Peyer's patch (tissue), 4 donors: ENCODE results near the gene TDRD9.

Experiments
- CTCF ChIP-seq, 6 experiments: fragments of 450-650 bp in 4 of 6; fragments of 200-600 bp in 2 of 6; sonication (generic) in 1 of 6; IDR thresholded peaks; one replicate each; pipeline ENCODE4 v1.5.1; 2017 to 2019; ENCODE audit warnings: antibody characterized with exemption in 6 of 6, mild to moderate bottlenecking in 3 of 6, moderate library complexity in 1 of 6
- POLR2A ChIP-seq, 2 donors: fragments of 450-650 bp; IDR thresholded peaks; one replicate each; pipeline ENCODE4 v1.5.1; 2017; ENCODE audit warnings: antibody characterized with exemption in 2 of 2, mild to moderate bottlenecking in 2 of 2, moderate library complexity in 2 of 2

- TF ChIP-seq CTCF (IDR thresholded peaks at IDR 0.05) (no peak), POLR2A (IDR thresholded peaks at IDR 0.05) (no peak)
Measured at GRCh38 chr14:103974575-103974974, 46.3 kb downstream of the TDRD9 start.
